Pons (tissue), 1 donor: ENCODE results near the gene ANKRD33B.

Experiments used
- DNase-seq: peaks from one replicate; pipeline ENCODE4 v3.0.0-alpha.2; 2016; ENCODE audit warnings: low spot score

ANKRD33B gene

DNA sequence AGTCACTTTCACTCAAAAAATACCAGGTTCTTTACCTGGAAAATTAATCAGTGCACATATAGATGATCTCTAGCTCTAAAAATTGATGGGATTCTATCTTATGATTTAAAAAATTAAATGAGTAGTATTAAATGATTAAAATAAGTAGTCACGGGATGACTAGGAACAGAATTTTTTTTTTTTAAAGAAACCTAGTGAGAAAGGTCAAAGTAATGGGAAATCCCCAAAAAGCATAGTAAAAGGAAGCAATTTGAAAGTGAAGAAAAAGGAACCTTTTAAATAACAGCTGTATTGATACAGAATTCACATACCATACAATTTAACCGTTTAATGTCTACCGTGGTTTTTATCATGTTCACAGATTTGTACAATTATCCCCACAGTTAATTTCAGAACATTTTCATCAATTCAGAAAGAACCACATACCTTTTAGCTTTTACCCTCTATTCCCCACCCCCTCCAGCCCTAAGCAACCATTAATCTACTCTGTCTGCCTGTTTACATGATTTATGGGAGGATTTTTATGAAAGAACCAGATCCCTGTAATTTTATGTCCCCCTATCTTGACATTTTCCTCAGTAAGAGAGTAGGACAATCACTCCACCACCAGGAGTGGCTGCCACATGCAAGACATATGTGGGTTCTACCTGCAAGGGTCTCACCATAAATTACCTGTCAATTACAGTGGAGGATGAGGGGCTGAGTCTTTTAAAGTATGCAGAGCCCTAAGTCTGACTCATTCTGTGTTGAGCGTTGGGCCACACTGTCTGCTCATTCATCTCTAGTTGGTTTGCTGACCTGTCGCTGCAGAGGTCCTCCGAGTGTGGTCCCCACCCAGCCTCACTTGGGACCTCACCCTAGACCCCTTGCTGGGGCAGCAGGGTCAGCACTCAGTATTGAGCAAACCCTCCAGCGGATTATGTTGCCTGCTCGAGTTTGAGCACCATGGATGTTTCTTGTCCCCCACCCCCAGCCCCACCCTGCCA lies 16.0 kb downstream of the ANKRD33B start:
- no peak for DNase-seq

DNA sequence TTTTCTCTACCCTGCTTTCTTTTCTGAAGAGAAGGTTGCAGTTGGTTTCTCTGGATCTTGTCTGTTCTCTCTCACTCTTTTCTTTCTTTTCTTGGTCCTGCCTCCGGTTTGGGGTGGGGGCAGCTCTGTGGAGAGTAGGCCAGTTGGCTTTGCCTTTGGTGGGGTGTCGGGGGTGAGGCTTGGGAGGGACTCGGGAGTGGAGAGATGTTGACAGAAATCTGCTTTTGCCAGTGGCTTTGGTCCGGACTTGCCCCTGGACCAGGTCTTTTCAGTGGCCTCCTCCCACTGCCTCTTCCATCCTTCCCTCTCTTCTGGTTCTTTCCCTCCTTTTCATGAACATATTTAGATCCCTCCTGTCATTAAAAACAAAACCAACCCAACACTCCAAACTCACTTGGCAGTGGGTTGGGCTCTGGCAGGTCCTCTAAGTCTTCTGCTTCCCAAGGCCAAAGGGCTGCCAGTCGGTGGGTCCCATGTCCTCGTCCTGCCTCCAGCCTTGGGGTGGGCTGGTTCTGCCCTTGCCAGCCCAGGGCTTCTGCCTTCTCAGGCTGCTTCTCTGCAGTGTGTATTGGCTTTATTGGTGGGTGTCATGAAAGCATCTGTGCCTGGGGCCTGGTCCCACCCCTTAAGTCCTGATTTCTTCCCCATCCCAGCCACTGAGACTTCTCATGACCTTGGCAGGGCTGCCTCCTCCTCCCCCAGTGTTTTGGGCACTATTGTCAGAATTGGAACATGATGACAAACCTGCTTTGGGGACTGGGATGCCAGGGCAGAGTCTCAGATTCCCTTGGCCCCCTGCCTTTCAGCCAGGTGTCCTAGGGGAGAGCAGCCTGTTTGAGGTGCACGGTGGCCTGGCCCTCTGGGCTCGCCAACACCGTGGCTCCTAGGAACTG lies 16.9 kb downstream of the ANKRD33B start:
- no peak for DNase-seq

DNA sequence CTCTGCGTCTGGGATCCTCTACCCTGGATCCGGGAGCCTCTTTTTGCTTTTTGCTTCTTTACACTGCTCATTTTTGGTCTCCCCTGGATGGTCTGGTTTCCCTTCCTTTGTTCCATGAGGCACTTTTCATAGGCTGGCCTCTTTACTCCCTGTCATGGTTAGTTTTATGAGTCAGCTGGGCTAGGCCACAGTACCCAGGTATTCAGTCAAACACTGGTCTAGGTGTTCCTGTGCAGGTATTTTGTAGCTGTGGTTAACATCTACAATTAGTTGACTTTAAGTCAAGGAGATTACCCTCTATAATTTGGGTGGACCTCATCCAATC lies 17.5 kb downstream of the ANKRD33B start:
- no peak for DNase-seq

DNA sequence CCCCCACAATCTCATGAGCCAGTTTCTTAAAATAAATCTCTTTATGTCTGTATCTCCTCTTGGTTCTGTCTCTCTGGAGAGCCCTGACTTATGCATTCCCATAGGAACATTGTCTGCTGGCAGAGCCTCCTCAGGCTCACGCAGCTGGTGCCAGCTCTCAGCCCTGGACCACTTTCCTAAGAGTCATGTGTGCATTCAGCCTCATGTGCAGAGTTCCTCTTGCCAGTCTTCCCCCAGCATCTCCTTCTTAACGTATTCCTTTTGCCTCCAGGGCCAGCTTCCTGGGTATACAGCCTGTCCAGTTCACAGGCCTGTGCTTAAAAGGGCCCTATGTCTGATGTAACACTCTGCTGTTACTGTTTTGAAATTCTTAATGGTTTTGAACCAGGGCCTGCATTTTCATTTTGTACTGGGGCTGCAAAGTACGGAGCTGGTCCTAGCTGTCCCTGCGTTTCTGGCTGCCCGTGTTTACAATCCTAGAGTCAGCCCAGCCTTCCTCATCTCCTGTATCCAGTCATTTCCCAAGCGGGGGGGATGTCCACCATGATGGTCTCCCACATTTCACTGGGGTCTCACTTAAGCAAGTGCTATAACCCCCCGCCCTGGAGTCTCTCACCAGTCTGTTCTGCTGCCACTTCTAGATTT lies 18.1 kb downstream of the ANKRD33B start:
- DNase-seq = no peak

DNA sequence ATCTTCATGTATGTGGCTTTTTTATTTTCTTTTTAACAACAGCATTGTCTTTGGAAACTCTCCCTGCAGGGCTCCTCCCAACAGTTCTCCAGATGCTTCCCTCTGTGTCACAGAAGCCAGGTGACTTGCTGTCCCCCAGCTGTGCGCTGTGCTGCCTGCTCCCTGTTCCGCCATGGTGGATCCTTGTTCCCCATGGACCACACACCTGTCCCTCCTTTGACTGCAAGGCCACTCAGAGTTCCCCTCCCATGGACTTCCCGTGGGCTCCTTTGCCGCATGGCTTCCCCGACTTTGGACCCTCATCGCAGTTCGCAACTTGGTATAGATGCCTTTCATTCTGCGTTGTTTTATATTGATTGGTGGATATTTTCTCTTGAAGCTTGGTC lies 18.6 kb downstream of the ANKRD33B start:
- DNase-seq = no peak

DNA sequence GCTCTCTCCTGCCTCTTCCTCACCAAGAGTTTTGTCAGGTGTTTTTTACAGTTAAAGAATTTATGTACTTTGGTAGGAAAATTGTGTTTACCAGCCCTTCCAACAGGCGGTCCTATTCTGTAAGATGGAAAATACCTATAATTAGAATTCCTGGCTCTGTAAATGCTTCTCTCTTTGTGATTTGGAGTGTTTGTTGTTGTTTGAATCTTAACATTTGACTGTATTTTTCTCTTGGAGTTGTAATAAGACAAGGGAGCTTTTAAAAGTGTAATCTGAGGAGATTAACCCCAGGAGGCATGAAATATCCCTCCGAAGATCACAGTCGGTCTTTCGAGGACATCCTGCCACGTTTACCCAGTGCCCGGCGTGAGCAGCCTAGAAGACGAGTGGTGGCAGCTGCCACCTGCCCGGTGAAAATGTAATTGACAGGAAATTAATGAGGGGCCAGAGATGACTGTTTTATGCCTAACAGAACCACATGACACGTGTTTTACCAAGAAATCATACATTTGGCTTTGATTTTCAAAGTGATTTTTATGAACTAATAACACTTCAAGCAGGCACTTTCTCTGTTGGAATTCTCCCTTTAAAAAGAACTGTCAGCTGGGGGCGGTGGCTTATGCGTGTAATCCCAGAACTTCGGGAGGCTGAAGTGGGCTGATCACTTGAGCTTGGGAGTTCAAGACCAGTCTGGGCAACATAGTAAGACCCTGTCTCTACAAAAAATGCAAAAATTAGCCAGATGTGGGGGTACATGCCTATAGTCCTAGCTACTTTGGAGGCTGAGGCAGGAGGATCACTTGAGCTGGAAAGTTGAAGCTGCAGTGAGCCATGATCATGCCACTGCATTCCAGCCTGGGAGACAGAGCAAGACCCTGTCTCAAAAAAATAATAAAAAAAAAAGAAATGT lies 20.0 kb downstream of the ANKRD33B start:
- DNase-seq = no peak

GRCh38 chr5:10584714-10585517 lies 21.0 kb downstream of the ANKRD33B start:
- no peak for DNase-seq

- DNase-seq = no peak
Measured at GRCh38 chr5:10585518-10585915, 21.6 kb downstream of the ANKRD33B start.

GRCh38 chr5:10586008-10586407 lies 22.1 kb downstream of the ANKRD33B start:
- DNase-seq = no peak

DNA sequence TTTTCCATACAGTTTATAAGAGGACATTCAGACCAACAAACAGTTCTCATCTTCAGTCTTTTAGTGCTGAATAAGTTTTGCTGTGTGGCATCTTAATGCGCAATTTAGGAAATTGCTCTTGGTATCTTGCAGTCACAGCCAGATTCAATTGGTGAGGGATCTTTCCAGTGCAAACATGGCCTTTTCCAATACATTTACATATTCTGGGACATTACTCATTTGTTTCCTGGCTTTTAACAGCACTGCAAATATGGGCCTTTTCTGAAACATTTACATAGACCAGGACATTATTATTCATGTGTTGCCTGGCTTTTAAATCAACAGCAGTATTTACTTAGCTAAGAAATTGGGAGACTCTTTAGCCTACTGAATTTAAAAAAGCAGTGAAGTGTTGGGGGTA lies 22.7 kb downstream of the ANKRD33B start:
- DNase-seq = no peak

GRCh38 chr5:10588109-10588775 lies 24.4 kb downstream of the ANKRD33B start:
- DNase-seq = no peak

GRCh38 chr5:10588779-10589447 lies 25.0 kb downstream of the ANKRD33B start:
- DNase-seq = no peak

DNA sequence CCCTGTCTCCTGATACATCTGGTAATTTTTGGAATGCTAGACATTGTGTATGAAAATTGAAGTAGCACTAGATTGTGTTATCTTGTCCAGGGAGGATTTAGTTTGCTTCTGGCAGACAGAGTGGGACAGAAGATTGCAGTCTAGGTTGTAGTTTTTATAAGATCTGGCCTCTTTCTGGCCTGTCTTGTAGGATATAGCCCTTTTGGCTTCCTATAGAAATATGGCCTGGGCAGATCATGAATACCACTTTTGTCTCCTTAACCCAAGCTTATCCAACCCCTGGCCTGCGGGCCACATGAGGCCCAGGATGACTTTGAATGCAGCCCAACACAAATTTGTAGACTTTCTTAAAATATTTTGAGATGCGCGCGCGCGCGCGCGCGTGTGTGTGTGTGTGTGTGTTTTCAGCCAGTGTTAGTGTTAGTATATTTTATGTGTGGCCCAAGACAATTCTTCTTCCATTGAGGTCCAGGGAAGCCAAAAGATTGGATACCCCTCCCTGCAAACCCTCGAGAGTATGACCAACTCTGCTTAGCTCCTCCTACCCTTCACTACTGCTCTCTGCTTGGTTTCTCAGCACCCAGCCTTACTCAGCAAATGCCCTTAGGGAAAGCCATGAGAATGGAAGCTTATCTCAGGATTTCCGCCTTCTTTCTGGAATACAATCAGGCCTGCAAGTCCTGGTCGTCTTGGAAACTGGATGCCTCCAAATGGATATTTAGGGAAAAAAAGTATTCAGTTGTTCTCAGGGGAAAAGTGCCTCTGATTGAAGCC lies 26.5 kb downstream of the ANKRD33B start:
- DNase-seq = no peak

DNA sequence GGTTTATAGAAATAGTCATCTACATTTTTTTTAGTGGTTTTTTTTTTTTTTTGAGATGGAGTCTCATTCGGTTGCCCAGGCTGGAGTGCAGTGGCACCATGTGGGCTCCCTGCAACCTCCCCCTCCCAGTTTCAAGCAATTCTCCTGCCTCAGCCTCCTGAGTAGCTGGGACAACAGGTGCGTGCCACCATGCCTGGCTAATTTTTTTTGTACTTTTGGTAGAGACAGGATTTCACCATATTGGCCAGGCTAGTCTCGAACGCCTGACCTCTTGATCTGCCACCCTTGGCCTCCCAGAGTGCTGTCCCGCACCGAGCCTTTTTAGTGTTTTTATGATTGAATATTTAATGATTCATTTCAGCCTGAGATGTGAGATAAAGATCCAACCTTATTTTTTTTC lies 27.3 kb downstream of the ANKRD33B start:
- no peak for DNase-seq

- DNase-seq = no peak
Measured at GRCh38 chr5:10591966-10592365, 28.1 kb downstream of the ANKRD33B start.

GRCh38 chr5:10592601-10593000 lies 28.7 kb downstream of the ANKRD33B start:
- DNase-seq = no peak

DNA sequence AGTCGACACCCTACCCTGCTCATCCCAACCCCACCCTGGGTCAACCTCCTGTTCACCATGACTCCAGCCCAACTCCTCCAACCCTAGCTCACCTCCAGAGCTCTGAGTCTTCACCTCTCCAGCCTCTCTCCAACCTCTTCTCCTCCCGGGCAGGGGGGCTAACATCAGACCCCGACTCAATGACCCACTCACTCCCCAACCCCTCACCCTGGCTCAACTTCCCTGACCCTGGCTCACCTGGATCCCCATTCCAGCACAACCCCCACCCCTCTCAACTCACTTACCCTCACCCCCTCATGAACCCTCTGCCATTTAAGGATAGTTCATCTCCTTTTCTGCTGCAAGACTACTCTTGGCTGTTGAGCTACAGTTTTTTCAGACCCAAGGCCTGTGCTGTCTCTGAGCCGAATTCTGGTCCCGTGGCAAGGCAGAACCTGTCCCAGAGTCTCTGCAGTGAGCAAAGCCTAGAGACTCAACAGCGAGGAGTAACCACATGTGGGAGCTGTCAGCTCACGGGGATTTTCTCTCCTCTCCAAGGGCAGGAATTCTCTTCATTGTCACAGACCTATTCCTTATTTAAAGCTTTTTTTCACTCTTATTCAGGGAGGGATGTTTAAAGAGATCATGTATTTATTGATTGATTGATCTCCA lies 29.8 kb downstream of the ANKRD33B start:
- no peak for DNase-seq

DNA sequence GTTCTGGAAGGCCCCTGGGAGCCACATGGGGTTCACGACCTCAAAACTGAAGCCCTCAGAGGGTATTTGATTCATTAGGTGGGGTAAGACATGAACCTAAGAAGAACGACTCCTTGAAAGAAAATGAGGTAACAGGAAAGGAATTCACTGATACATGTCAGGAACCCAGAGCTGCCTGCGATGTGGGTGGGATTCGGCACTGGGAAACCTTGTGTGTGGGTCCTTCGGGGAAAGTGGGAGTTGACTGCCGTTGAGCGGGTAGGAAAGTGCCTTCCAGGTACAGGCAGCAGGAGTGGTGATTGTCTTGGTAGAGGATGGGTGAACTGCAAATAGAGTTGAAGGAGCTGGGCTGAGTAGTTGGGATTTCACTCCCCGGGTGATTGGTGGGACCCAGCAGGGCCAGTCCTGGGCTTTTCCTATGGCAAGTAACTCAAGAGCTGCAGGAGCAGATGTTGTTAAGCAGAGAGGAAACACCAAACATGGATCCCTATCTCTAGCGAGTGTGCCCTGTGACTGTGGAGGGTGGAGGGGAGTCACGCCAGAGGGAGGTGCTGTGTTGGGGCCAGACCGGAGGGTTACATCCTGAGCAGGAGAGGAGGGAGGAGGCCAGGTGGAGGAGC lies 30.8 kb downstream of the ANKRD33B start:
- no peak for DNase-seq
